ENCODE results near the gene TFE3.

DNA sequence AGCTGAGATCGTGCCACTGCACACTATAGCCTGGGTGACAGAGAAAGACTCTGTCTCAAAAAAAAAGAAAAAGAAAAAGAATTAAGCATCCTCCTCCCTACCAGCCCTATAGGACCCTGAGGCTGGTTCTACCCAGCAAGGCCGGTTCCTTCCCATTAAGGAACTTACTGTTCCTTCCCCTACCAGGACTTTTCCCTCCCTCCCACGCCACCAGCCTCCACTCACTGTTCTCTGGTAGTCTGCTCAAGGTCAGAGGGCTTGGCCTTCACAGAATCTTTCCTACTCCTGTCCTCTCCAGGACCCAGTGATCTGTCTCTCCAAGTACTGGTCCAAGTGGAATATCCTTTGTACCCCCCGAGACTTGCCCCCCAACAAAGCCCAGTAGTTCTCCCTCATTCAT is 42.5 kb downstream of the TFE3 start:
- TF ChIP-seq, protein P1, sequence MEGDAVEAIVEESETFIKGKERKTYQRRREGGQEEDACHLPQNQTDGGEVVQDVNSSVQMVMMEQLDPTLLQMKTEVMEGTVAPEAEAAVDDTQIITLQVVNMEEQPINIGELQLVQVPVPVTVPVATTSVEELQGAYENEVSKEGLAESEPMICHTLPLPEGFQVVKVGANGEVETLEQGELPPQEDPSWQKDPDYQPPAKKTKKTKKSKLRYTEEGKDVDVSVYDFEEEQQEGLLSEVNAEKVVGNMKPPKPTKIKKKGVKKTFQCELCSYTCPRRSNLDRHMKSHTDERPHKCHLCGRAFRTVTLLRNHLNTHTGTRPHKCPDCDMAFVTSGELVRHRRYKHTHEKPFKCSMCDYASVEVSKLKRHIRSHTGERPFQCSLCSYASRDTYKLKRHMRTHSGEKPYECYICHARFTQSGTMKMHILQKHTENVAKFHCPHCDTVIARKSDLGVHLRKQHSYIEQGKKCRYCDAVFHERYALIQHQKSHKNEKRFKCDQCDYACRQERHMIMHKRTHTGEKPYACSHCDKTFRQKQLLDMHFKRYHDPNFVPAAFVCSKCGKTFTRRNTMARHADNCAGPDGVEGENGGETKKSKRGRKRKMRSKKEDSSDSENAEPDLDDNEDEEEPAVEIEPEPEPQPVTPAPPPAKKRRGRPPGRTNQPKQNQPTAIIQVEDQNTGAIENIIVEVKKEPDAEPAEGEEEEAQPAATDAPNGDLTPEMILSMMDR (conservative IDR thresholded peaks at IDR 0.05; ENCODE audit: low read length): no peak
- TF ChIP-seq EZH2phosphoT487 (IDR thresholded peaks at IDR 0.05; ENCODE audit: borderline replicate concordance): no peak

Measured in Loucy (cell line).